Measurements from ENCODE around the gene RIPK4.

GRCh38 chr21:41767606-41768436 is 969 bp upstream of the RIPK4 start:
- TF ChIP-seq, protein P1, sequence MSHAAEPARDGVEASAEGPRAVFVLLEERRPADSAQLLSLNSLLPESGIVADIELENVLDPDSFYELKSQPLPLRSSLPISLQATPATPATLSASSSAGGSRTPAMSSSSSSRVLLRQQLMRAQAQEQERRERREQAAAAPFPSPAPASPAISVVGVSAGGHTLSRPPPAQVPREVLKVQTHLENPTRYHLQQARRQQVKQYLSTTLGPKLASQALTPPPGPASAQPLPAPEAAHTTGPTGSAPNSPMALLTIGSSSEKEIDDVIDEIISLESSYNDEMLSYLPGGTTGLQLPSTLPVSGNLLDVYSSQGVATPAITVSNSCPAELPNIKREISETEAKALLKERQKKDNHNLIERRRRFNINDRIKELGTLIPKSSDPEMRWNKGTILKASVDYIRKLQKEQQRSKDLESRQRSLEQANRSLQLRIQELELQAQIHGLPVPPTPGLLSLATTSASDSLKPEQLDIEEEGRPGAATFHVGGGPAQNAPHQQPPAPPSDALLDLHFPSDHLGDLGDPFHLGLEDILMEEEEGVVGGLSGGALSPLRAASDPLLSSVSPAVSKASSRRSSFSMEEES (CRISPR knock-in tag; IDR thresholded peaks at IDR 0.05): no peak
- no peak for TF ChIP-seq RAD51 (IDR thresholded peaks at IDR 0.05; ENCODE audit: borderline replicate concordance)
- no peak for TF ChIP-seq TCF7 (IDR thresholded peaks at IDR 0.05; ENCODE audit: low read depth)
- no peak for TF ChIP-seq CCAR2 (optimal IDR thresholded peaks at IDR 0.05; ENCODE audit: low read depth, low read length)
- no peak for TF ChIP-seq KDM4B (CRISPR knock-in tag; IDR thresholded peaks at IDR 0.05)
- no peak for TF ChIP-seq ZFP82 (CRISPR knock-in tag; IDR thresholded peaks at IDR 0.05; ENCODE audit: borderline replicate concordance)
- no peak for TF ChIP-seq ZNF143 (CRISPR knock-in tag; IDR thresholded peaks at IDR 0.05)
- no peak for TF ChIP-seq ZNF552 (CRISPR knock-in tag; IDR thresholded peaks at IDR 0.05; ENCODE audit: borderline replicate concordance)
- TF ChIP-seq, protein P2, sequence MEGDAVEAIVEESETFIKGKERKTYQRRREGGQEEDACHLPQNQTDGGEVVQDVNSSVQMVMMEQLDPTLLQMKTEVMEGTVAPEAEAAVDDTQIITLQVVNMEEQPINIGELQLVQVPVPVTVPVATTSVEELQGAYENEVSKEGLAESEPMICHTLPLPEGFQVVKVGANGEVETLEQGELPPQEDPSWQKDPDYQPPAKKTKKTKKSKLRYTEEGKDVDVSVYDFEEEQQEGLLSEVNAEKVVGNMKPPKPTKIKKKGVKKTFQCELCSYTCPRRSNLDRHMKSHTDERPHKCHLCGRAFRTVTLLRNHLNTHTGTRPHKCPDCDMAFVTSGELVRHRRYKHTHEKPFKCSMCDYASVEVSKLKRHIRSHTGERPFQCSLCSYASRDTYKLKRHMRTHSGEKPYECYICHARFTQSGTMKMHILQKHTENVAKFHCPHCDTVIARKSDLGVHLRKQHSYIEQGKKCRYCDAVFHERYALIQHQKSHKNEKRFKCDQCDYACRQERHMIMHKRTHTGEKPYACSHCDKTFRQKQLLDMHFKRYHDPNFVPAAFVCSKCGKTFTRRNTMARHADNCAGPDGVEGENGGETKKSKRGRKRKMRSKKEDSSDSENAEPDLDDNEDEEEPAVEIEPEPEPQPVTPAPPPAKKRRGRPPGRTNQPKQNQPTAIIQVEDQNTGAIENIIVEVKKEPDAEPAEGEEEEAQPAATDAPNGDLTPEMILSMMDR (CRISPR knock-in tag; IDR thresholded peaks at IDR 0.05): no peak
- no peak for TF ChIP-seq THAP8 (CRISPR knock-in tag; IDR thresholded peaks at IDR 0.05; ENCODE audit: borderline replicate concordance)
- TF ChIP-seq CEBPB (IDR thresholded peaks at IDR 0.05; ENCODE audit: borderline replicate concordance, low read depth, low read length): no peak
